ENCODE data around the gene ACAP2. TPM values are rescaled to one million over a fixed set of nuclear protein-coding genes. Genes with fewer than 3 reads are reported as not detected.
"Not testable (repeated sequence)": the region's sequence is repeated elsewhere in the genome, so short reads cannot be mapped to it uniquely, and the experiment has no call there.

Gene ACAP2
- total RNA-seq, 4 donors from 2014 or later: 31.8 to 85.8 (median 43.9) TPM

DNA sequence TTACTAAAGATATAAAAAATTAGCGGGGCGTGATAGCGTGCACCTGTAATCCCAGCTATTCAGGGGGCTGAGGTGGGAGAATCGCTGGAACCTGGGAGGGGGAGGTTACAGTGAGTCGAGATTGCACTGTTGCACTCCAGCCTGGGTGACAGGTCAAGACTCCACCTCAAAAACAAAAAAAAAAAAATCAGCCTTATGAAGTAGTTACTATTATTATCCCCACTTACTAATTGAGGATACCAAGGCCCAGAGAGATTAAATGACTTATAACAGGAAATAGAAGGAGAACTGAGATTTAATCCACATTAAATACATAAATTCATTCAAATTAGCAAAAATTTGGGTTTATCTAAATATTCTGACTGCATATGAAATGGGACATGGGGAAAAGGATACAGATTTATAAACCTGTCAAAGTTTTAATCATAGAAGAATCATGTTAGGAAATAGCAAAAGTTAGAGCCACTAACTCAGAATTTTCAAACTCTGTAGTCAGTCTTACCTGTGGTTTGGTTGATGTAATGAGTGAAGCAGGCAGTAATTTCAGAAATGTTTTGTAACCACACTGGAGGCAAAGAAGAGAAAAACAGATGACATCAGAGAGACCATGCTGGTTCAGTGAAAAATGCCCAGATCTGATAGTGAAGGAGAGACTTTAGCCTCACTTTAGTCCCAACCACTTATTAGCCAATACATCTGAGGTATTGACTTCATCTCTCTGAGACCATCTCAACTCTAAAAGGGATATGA, 25.0 kb upstream of the ACAP2 start:
- peaks cover 0 to 7% (median 2%) of the 10 kb centered on the region in 4 donors for H3K4me1 ChIP-seq
- no peak for TF ChIP-seq EP300 (IDR thresholded peaks at IDR 0.05)
- TF ChIP-seq POLR2A (IDR thresholded peaks at IDR 0.05; ENCODE audit: low read depth): no peak
- TF ChIP-seq, protein P1, sequence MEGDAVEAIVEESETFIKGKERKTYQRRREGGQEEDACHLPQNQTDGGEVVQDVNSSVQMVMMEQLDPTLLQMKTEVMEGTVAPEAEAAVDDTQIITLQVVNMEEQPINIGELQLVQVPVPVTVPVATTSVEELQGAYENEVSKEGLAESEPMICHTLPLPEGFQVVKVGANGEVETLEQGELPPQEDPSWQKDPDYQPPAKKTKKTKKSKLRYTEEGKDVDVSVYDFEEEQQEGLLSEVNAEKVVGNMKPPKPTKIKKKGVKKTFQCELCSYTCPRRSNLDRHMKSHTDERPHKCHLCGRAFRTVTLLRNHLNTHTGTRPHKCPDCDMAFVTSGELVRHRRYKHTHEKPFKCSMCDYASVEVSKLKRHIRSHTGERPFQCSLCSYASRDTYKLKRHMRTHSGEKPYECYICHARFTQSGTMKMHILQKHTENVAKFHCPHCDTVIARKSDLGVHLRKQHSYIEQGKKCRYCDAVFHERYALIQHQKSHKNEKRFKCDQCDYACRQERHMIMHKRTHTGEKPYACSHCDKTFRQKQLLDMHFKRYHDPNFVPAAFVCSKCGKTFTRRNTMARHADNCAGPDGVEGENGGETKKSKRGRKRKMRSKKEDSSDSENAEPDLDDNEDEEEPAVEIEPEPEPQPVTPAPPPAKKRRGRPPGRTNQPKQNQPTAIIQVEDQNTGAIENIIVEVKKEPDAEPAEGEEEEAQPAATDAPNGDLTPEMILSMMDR (IDR thresholded peaks at IDR 0.05): no peak
- intact Hi-C loops (cut with DNase I): no loop called here

DNA sequence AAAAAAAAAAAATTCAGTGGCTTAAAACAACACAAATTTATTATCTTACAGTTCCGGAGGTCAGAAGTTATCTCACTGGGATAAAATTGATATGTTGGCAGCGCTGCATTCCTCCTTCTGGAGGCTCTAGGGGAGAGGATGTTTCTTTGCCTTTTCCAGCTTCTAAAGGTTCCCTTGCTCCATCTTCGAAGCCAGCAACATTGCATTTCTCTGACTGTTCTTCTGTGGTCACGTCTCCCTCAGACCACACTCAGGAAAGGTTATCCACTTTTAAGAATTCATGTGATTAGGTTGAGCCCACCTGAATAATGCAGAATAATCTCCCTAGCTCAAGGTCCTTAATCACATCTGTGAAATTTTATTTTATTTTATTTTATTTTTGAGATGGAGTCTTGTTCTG, 23.4 kb upstream of the ACAP2 start:
- Histone ChIP-seq H3K9me3 (no peaks in the 10 kb centered on the region), H3K27ac (replicated peaks in 1 of 4) (no peak overlapping the region), H3K27me3 (no peaks in the 10 kb centered on the region), H3K4me1 (peaks cover 0 to 7% (median 6%) of the 10 kb centered on the region in 4 donors), H3K4me3 (no peak overlapping the region), H3K36me3 (no peaks in the 10 kb centered on the region)
- intact Hi-C loops (cut with DNase I): no loop called here
- WGBS: 86% methylated on average over 4 of the region's 4 CpGs
- no peak for TF ChIP-seq EP300 (IDR thresholded peaks at IDR 0.05)
- no peak for TF ChIP-seq POLR2A (IDR thresholded peaks at IDR 0.05; ENCODE audit: low read depth)
- no peak for TF ChIP-seq POLR2AphosphoS5 (IDR thresholded peaks at IDR 0.05)
- TF ChIP-seq, protein P1 (IDR thresholded peaks at IDR 0.05): no peak
- no peak for DNase-seq (ENCODE audit: extremely low spot score)

More for the DNA sequence above, 25.0 kb upstream of the ACAP2 start:
- Histone ChIP-seq H3K36me3 (no peaks in the 10 kb centered on the region), H3K9me3 (no peaks in the 10 kb centered on the region), H3K27me3 (no peaks in the 10 kb centered on the region), H3K27ac (replicated peaks in 1 of 4) (no peak overlapping the region), H3K4me3 (no peak overlapping the region)
- 94% methylated on average over 5 of the region's 5 CpGs for WGBS
- DNase-seq (ENCODE audit: extremely low spot score): no peak

DNA sequence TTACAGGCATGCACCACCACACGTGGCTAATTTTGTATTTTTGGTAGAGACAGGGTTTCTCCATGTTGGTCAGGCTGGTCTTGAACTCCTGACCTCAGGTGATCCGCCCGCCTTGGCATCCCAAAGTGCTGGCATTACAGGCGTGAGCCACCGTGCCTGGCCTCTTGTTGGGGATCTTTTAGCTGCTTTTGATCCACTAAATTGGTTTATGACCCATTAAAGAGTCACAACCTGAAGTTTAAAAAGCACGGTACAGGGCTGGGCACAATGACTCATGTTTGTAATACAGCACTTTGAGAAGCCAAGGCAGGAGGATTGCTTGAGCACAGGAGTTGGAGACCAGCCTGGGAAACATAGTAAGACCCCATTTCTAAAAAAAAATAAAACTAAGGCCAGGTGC, 20.1 kb upstream of the ACAP2 start:
- 94% methylated on average over 6 of the region's 6 CpGs for WGBS
- H3K27me3 ChIP-seq; DNase-seq (ENCODE audit: extremely low spot score); H3K36me3 ChIP-seq; H3K4me3 ChIP-seq; H3K4me1 ChIP-seq; H3K27ac ChIP-seq (replicated peaks in 1 of 4); intact Hi-C loops (cut with DNase I); H3K9me3 ChIP-seq: not testable (repeated sequence)

DNA sequence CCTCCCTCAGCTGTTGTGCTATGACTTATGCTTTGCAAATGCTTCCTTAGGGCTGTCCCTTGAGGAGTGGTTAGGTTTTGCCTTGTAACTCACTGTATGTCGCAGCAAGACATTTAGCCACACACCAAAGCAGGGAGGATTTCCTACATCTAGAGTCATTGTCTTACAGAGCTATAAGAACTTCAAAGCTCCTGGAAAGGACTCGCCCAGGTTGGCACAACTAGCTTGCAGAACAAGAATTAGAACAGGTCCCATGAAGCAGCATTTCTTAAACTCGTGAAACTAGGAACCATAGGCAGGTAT, 19.4 kb upstream of the ACAP2 start:
- Histone ChIP-seq H3K9me3 (no peaks in the 10 kb centered on the region), H3K27ac (replicated peaks in 1 of 4) (no peak overlapping the region), H3K4me3 (no peak overlapping the region), H3K4me1 (peaks cover 0 to 7% (median 6%) of the 10 kb centered on the region in 4 donors), H3K36me3 (no peaks in the 10 kb centered on the region), H3K27me3 (no peaks in the 10 kb centered on the region)
- DNase-seq (ENCODE audit: extremely low spot score): no peak
- WGBS: 93% methylated on average over 3 of the region's 3 CpGs
- intact Hi-C loops (cut with DNase I): no loop called here
- TF ChIP-seq EP300 (IDR thresholded peaks at IDR 0.05) (no peak), POLR2A (IDR thresholded peaks at IDR 0.05; ENCODE audit: low read depth) (no peak), POLR2AphosphoS5 (IDR thresholded peaks at IDR 0.05) (no peak)
- TF ChIP-seq, protein P1 (IDR thresholded peaks at IDR 0.05): no peak

DNA sequence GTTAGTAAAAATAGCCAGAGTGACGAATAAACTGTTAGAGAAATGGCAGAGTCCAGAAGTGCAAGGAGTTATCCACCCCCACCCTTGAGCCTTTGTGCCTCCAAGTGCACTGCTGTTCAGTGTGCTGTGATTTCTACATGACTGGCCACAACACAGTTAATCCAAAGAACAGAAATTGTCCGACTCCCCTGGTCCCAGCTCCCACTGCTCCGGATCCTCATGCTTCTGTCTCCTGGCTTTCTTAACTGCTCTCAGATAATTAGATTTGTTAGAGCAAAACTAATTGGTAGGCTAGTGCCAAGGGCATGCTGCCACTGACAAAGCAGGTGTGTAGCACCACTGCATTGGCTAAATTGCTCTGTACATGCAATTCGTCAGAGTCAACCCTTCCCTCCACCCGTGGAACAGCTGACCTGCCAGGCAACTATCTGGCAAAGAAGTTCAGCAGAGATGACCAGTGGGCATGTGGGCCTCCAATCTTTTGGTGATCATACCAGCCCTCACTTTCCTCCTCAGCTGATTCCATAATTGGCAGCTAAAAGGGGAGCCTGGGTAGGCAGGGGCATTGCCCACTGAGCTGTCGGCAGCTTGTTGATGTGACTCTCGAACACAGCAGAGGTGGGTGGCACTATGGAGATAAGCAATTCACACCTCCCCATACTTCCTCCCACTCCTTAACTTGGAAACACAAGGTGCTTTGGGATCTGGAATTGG, 18.9 kb upstream of the ACAP2 start:
- Histone ChIP-seq H3K4me3 (no peak overlapping the region), H3K9me3 (no peaks in the 10 kb centered on the region), H3K27me3 (no peaks in the 10 kb centered on the region), H3K36me3 (no peaks in the 10 kb centered on the region), H3K27ac (replicated peaks in 1 of 4) (no peak overlapping the region), H3K4me1 (peaks cover 0 to 7% (median 6%) of the 10 kb centered on the region in 4 donors)
- intact Hi-C loops (cut with DNase I): no loop called here
- TF ChIP-seq EP300 (IDR thresholded peaks at IDR 0.05) (no peak), POLR2AphosphoS5 (IDR thresholded peaks at IDR 0.05) (no peak), POLR2A (IDR thresholded peaks at IDR 0.05; ENCODE audit: low read depth) (no peak)
- TF ChIP-seq, protein P1 (IDR thresholded peaks at IDR 0.05): no peak
- no peak for DNase-seq (ENCODE audit: extremely low spot score)
- WGBS: 18% methylated on average over 4 of the region's 7 CpGs
